Keratinocyte (primary cell): ENCODE measurements around the gene NDUFV1. TPM values are rescaled to one million over a fixed set of nuclear protein-coding genes. Genes with fewer than 3 reads are reported as not detected.

Source experiments
- DNase-seq: peaks from one replicate; pipeline ENCODE4 v3.0.0-alpha.2; 2011; ENCODE audit warnings: low read depth, missing footprints, low spot score
- FAIRE-seq: peaks from 2 replicates; lab custom pipeline; 2011; peaks lifted over from hg19 to GRCh38; lab: Jason Lieb, UNC
- H2AFZ ChIP-seq: 2 replicates; pipeline ENCODE4 v1.6.0; 2012; ENCODE audit warnings: low read length, control low read depth, inconsistent platforms; ENCODE audit not compliant: control insufficient read depth
- H3K27ac ChIP-seq: 2 replicates; pipeline ENCODE4 v1.5.1; 2011; ENCODE audit warnings: low read length; ENCODE audit not compliant: control insufficient read depth, insufficient read depth
- H3K27me3 ChIP-seq: 3 replicates; pipeline ENCODE4 v1.6.0; 2011; ENCODE audit warnings: low read length; ENCODE audit not compliant: control insufficient read depth, insufficient read depth; ENCODE audit errors: extremely low read depth
- H3K36me3 ChIP-seq, 2 experiments: 2 replicates in 1 of 2; 3 replicates in 1 of 2; pipeline ENCODE4 v1.5.1; 2011; ENCODE audit warnings: low read length in 2 of 2, mild to moderate bottlenecking in 1 of 2; ENCODE audit not compliant: control insufficient read depth in 2 of 2, insufficient read depth in 2 of 2; ENCODE audit errors: extremely low read depth in 1 of 2
- H3K4me1 ChIP-seq: 3 replicates; pipeline ENCODE4 v1.5.1; 2011; ENCODE audit warnings: low read length; ENCODE audit not compliant: control insufficient read depth, insufficient read depth; ENCODE audit errors: extremely low read depth
- H3K4me2 ChIP-seq: 3 replicates; pipeline ENCODE4 v1.6.0; 2011; ENCODE audit warnings: low read depth, low read length; ENCODE audit not compliant: control insufficient read depth, insufficient read depth; ENCODE audit errors: extremely low read depth
- H3K4me3 ChIP-seq, 3 experiments: fragments of 200-600 bp in 1 of 3; sonication (generic) in 1 of 3; 2 replicates in 2 of 3; 3 replicates in 1 of 3; pipeline ENCODE4 v1.5.1; 2011 to 2016; ENCODE audit warnings: low read length in 3 of 3, mild to moderate bottlenecking in 3 of 3, control low read depth in 2 of 3, inconsistent platforms in 1 of 3, low read depth in 1 of 3, mixed read lengths in 1 of 3, mixed run types in 1 of 3, moderate library complexity in 1 of 3; ENCODE audit not compliant: control insufficient read depth in 2 of 3, insufficient read depth in 2 of 3; ENCODE audit errors: extremely low read depth in 1 of 3
- H3K79me2 ChIP-seq: 2 replicates; pipeline ENCODE4 v1.6.0; 2012; ENCODE audit warnings: low read length; ENCODE audit not compliant: control insufficient read depth, insufficient read depth
- H3K9ac ChIP-seq: 3 replicates; pipeline ENCODE4 v1.6.0; 2011; ENCODE audit warnings: low read length; ENCODE audit not compliant: control insufficient read depth, insufficient read depth; ENCODE audit errors: extremely low read depth
- H3K9me1 ChIP-seq: 3 replicates; pipeline ENCODE4 v1.6.0; 2011; ENCODE audit warnings: low read length; ENCODE audit not compliant: control insufficient read depth, insufficient read depth; ENCODE audit errors: extremely low read depth
- H3K9me3 ChIP-seq: 2 replicates; pipeline ENCODE4 v1.5.1; 2012; ENCODE audit warnings: low read depth, low read length; ENCODE audit not compliant: control insufficient read depth
- H4K20me1 ChIP-seq: 3 replicates; pipeline ENCODE4 v1.6.0; 2011; ENCODE audit warnings: low read length; ENCODE audit not compliant: control insufficient read depth, insufficient read depth; ENCODE audit errors: extremely low read depth
- CTCF ChIP-seq, 3 experiments: IDR thresholded peaks in 1 of 3; conservative IDR thresholded peaks in 1 of 3; optimal IDR thresholded peaks in 1 of 3; 2 replicates in 2 of 3; 3 replicates in 1 of 3; pipeline versions ENCODE3 to v1.5.1; 2011; ENCODE audit warnings: low read length in 3 of 3, mild to moderate bottlenecking in 3 of 3, moderate library complexity in 2 of 3, control low read depth in 1 of 3, inconsistent platforms in 1 of 3; ENCODE audit not compliant: insufficient read depth in 2 of 3; ENCODE audit errors: extremely low read depth in 1 of 3
- EZH2 ChIP-seq: IDR thresholded peaks from one replicate; pipeline ENCODE4 v1.6.1; 2012; ENCODE audit warnings: inconsistent platforms, mild to moderate bottlenecking, low read length, moderate library complexity
- dilution Hi-C: fragments of 300-500 bp; cut with MboI; formaldehyde crosslinking; loops from one replicate; pipeline ENCODE4 v1.7.0; 2020; ENCODE audit warnings: low sequenced_read_pairs; ENCODE audit not compliant: extremely low pct_ligation_motif_present
- polyA plus RNA-seq, 5 experiments: library from polyadenylated mRNA; depleted of rRNA in 3 of 5; stranded (reverse) in 3 of 5; stranded (forward) in 1 of 5; unstranded in 1 of 5; fragments of >200 nt; gene quantifications; 1 replicate in 1 of 5; 2 replicates in 3 of 5; 3 replicates in 1 of 5; pipeline versions ENCODE4 v1.2.1 to v1.2.3, GENCODE V29; 2011 to 2012; ENCODE audit warnings: missing spikeins in 2 of 5, low read depth in 1 of 5, low replicate concordance in 1 of 5

The NDUFV1 gene
- polyA plus RNA-seq, 1 donor (not counting 4 experiments of a cell fraction or from before 2014, with no cell fraction given) = 102 TPM

GRCh38 chr11:67609316-67609715 lies 2.6 kb downstream of the NDUFV1 start:
- Histone ChIP-seq H3K27me3 (no peaks in the 10 kb centered on the region), H3K4me3 (no peak overlapping the region), H3K4me2 (no peak overlapping the region), H3K9ac (no peak overlapping the region), H3K27ac (no peak overlapping the region), H3K79me2 (peaks cover 17% of the 10 kb centered on the region), H3K36me3 (peaks cover 23 to 28% of the 10 kb centered on the region in 2 experiments), H3K9me1 (no peaks in the 10 kb centered on the region), H3K4me1 (peaks cover 20% of the 10 kb centered on the region), H3K9me3 (no peaks in the 10 kb centered on the region), H4K20me1 (no peaks in the 10 kb centered on the region), H2AFZ (no peak overlapping the region)
- dilution Hi-C loops = no loop called here
- FAIRE-seq (no peak), DNase-seq (no peak)
- TF ChIP-seq CTCF (optimal IDR thresholded peaks at IDR 0.05 in 1 of 3, IDR thresholded peaks at IDR 0.05 in 1 of 3, conservative IDR thresholded peaks at IDR 0.05 in 1 of 3; ENCODE audit: extremely low read depth in 1 of 3, insufficient read depth in 2 of 3, low read length in 3 of 3) (no peak), EZH2 (no peak)

- peaks cover 17% of the 10 kb centered on the region for H3K79me2 ChIP-seq
- H3K4me3 ChIP-seq = no peak overlapping the region
- H3K36me3 ChIP-seq = peaks cover 23 to 28% of the 10 kb centered on the region in 2 experiments
- no peaks in the 10 kb centered on the region for H3K27me3 ChIP-seq
- H2AFZ ChIP-seq = no peak overlapping the region
- H3K9me3 ChIP-seq = no peaks in the 10 kb centered on the region
- dilution Hi-C loops = no loop called here
- H3K27ac ChIP-seq = no peak overlapping the region
- H3K4me1 ChIP-seq = peaks cover 23% of the 10 kb centered on the region
- H3K9ac ChIP-seq = no peak overlapping the region
- DNase-seq (no peak), FAIRE-seq (no peak)
- no peak overlapping the region for H3K4me2 ChIP-seq
- H4K20me1 ChIP-seq = no peaks in the 10 kb centered on the region
- TF ChIP-seq EZH2 (no peak), CTCF (optimal IDR thresholded peaks at IDR 0.05 in 1 of 3, IDR thresholded peaks at IDR 0.05 in 1 of 3, conservative IDR thresholded peaks at IDR 0.05 in 1 of 3; ENCODE audit: extremely low read depth in 1 of 3, insufficient read depth in 2 of 3, low read length in 3 of 3) (no peak)
- H3K9me1 ChIP-seq = no peaks in the 10 kb centered on the region
These were observed 3.6 kb downstream of the NDUFV1 start for GRCh38 chr11:67610302-67610868.
